Activated effector memory CD4-positive, alpha-beta T cell treated with Interleukin-2 at 50 U/mL for 16 hours (primary cell): ENCODE measurements around the gene TCTA.

Experiments used
- DNase-seq: peaks from one replicate; pipeline ENCODE4 v3.0.0-alpha.2; 2020

Gene TCTA

GRCh38 chr3:49410846-49411534 is 1.2 kb upstream of the TCTA start:
- DNase-seq = no peak

GRCh38 chr3:49411535-49411967 is 672 bp upstream of the TCTA start:
- peak; percentile 47 for DNase-seq

- DNase-seq = no peak
These were observed 562 bp downstream of the TCTA start for GRCh38 chr3:49412632-49413337.

- DNase-seq = no peak
These were observed 1.1 kb downstream of the TCTA start for GRCh38 chr3:49413338-49413734.

DNA sequence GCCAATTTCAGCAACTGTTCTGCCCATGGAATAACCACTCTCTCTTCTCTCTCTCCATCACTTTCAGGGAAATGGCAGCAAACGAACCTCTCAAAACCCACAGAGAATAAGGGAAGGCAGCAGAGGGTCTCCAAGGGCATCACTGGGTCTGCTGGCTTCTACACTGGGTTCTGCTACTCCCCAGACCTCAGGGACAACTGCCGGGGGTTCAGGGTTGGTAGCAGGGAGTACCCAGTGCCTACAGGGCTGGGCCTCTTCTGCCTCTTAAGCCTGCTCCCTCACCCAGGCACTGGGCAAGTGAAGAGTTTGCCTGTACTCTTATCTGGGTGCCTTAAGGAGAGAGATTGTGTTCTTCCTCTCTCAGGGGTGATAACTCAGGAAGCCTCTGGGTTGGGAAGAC is 2.5 kb downstream of the TCTA start:
- DNase-seq = no peak

DNA sequence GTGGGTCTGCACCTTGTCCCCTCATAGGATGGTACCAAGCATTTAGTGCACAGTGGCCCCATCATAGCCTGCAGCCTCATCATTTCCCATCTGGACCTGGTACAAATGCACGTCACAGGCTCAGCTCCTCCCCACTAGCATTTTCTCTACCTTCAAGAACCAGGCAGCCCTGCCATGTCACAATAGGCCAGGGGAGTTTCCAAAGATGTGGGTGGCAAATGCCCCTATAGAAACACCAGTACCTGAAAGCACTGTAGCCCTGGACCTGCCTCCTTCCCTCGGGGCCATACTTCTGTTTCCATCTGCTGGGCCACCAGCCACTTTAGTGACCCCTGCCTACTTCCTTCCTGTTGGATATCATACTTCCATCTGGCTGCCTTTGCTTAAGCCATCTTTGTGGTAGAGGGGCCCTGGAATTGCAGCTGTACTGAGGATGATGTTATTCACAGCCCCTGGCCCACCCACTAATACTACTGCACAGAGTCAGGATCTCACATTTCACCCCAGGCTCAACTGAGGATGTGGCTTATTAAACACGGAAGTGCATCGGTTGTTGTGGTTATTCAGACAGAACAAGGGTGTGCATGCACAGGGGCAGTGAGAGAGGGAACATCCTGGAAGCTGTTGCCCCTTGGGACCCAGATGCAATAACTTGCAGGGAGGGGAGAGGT is 3.8 kb downstream of the TCTA start:
- peak; percentile 33 for DNase-seq

- no peak for DNase-seq
These were observed 4.6 kb downstream of the TCTA start for GRCh38 chr3:49416867-49417266.

DNA sequence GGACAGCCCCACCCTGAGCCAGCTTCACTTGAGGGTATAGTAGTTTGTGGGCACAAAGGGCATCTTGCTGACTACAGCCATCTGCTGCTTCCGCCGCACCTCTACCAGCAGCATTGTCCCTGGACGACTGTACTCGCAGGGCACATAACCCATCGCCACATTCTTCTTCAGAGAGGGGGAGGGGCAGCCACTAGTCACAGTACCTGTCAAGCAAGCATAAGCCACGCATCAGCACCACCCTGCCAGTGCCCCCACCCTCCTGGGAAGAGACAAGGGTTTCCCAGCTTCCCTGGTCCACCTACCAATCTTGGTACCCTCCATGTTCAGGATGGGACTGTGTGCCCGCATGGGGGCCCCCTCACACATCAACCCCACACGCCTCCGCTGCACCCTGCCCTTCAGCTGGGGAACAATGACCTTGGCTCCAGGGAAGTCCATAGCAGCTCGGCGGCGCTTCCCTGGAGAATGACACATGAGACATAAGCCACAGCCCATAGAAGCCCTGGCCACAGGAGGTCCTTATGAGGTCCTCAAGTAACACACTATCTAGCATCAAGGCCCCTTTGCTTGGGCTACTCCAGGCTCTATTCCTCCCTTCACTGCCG is 5.4 kb downstream of the TCTA start:
- no peak for DNase-seq

GRCh38 chr3:49421890-49422378 is 9.7 kb downstream of the TCTA start:
- no peak for DNase-seq

DNA sequence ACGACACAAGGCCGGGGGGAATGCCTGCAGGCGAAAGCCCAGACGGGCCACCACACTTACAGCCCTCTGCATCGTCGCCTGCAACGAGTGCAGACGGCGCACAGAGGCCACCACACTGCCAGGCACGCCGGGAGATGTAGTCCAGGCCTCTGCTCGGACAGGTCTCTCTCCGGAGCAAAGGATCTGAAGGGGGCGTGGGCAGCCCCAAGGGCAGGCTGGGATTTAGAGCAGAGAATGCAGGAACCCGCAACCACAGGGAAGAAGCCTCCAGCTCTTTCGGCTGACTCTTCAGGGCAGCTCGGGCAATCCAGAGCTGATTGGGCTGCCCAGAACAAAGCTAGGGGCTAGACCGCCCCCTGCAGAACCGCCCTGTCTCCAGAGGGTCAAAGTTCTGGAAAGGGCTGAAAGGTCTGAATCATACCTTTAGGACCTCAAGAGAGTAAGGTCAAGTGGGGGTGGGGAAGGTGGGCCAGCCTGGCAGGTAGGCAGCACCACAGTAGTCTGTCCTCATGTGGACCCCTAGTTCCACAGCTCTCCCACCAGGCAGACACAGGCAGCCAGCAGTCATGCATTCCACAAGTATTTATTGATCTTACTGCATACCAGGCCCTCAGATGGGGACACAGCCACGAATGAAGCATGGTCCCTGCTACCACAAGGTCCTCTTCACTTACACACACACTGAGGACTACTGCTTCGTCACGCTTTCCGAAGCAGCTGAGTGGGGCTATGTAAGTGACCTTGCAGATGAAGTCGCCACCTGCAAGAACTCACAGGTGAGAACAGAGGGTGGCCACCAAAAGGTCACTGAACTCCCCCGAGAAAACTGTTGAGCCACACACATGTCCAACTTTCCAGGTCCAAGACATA is 10.4 kb downstream of the TCTA start, which contains the start of gene AMT:
TSS of gene AMT (minus strand) at position 95 of the 870 bp plus-strand sequence. CDS start at position 72, 23 bp downstream.
- DNase-seq = no peak

- DNase-seq = no peak
These were observed 12.6 kb downstream of the TCTA start for GRCh38 chr3:49424816-49425215.

- no peak for DNase-seq
These were observed 15.4 kb downstream of the TCTA start for GRCh38 chr3:49427586-49427985.

DNA sequence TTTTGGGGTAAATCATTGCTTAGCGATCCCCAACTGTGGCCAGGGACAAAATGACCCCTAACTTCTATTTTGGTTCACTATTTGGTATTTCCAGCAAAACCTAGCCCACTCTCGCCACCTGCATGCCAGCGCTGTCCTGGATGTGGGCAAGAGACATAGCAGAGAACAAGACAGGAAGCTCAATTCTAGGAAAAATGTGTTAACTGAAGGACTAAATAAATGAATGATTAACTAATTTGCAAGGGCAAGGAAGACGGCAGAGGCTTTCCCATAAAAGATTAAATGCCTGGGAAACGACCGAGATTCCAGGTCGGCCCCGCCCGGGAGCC is 16.5 kb downstream of the TCTA start:
- DNase-seq = no peak

GRCh38 chr3:49434731-49435130 is 22.5 kb downstream of the TCTA start:
- no peak for DNase-seq

GRCh38 chr3:49445391-49445790 is 33.2 kb downstream of the TCTA start:
- DNase-seq = no peak

DNA sequence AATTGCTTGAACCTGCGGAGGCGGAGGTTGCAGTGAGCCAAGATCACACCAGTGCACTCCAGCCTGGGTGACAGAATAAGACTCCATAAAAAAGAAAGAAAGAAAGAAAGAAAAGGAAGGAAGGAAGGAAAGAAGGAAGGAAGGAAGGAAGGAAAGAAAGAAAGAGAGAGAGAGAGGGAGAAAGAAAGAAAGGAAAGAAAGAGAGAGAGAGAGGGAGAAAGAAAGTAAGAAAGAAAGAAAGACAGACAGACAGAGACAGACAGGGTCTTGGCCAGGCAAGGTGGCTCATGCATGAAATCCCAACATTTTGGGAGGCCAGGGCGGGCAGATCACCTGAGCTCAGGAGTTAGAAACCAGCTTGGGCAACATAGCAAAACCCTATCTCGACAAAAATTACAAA is 41.4 kb downstream of the TCTA start:
- DNase-seq = no peak

GRCh38 chr3:49454458-49454857 is 42.2 kb downstream of the TCTA start:
- no peak for DNase-seq

DNA sequence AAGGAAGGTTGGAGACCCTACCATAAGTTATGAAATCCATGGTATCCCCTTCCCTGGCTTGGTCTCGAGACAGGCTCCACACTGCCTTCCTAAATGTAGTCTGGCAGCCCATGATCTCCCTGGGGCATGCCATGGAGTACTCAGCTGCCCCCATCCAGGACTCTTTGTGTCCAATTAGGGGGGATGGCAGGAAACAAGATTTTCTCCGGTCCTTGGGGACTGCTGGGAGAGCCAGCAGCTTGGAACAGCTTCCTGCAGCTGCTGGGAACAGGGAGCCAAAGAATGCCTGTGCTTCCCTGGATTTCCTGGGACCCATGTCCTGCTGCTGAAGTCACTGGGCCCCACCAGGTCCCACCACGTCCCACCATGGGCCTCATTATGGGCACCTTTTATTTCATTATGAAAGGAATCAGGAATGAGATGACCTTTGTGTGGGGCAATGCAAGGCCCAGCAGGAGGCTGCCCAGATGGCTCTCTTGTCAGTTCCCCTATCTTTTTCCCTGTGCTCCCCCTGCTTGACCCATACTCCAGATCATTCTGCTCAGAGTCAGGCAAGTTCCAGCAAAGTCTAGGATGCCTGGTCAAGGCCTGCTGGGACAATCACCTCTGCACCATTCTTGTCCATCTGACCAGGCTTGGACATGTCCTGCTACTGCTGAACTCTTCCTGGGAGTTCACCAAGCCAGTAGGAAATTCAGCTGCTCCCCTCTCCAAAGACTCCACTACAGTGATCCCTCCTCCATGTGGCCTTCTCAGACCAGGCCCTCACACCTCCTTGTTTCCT is 42.9 kb downstream of the TCTA start:
- no peak for DNase-seq

DNA sequence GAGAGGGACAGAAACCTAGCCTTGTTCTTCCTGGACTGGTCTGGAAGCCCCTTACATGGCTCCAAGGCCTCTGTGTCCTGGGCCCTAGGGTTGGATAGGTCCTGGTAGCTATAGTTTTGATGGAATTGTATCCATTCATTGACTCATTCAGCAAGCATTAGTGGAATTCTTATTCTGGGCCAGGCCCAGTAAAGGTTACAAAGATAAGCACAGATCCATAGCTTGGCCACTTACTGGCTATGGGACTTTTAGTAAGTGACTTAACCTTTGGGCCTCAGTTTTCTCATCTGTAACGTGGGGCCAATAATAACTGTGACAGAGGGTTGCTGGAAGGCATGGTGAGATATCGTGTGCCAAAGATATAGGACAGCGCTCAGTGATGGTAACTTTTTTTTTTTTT is 44.2 kb downstream of the TCTA start:
- DNase-seq = no peak

GRCh38 chr3:49460188-49460890 is 48.1 kb downstream of the TCTA start:
- no peak for DNase-seq

- no peak for DNase-seq
These were observed 48.7 kb downstream of the TCTA start for GRCh38 chr3:49460956-49461355.
